22Rv1 (cell line): Measurements from ENCODE around the gene HOXB7.

ENCODE experiments used
- H3K27ac ChIP-seq: fragments of 450-650 bp; 2 replicates; pipeline ENCODE4 v1.5.1; 2017
- ZFX ChIP-seq: fragments of 450-650 bp; IDR thresholded peaks from 2 replicates; pipeline ENCODE4 v1.6.1; 2017; ENCODE audit warnings: antibody characterized with exemption, borderline replicate concordance
- TF ChIP-seq, protein P1 (sequence below): fragments of 450-650 bp; IDR thresholded peaks from 2 replicates; pipeline ENCODE4 v1.5.1; 2017; ENCODE audit warnings: mild to moderate bottlenecking

The HOXB7 gene

DNA sequence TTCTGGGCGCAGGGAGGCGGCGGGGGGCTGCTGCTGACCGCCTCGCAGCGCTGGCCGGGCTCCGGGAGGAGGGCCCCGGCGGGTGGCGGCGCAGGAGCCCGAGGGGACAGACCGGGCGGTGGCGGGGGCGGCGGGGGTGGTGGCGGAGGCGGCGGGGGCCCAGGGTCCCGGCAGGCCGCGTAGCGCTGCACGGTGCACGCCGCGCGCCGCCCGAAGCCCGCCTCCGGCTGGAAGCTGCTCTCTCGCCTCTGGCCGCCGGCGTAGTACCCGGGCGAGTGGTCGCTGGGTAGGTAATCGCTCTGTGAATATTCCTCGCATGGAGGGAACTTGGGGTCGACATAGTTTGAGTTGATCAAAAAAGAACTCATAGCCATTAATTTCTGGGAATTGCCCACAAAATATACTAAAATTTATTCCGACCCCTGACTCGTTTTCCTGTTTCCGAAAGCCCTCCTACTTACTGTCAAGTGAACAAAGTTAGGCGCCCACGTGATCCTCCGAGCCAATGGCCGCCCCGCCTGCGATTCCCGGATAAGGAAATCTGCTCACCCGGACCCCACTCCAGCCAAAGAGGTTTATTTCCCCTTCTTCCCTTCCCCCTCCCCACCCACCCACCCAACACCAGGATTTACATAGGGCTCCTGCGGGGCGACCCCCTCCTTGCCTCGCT, 32.7 kb downstream of the HOXB7 start, which contains the start of gene HOXB4:
HOXB4 (minus strand) TSS at position 405 of the 670 bp plus-strand sequence; CDS start at position 374, 31 bp downstream.
- H3K27ac ChIP-seq = peak within 1 kb of the TSS; percentile 37; the same call in 1 of the 2 replicates
- no peak for TF ChIP-seq ZFX
- TF ChIP-seq, protein P1, sequence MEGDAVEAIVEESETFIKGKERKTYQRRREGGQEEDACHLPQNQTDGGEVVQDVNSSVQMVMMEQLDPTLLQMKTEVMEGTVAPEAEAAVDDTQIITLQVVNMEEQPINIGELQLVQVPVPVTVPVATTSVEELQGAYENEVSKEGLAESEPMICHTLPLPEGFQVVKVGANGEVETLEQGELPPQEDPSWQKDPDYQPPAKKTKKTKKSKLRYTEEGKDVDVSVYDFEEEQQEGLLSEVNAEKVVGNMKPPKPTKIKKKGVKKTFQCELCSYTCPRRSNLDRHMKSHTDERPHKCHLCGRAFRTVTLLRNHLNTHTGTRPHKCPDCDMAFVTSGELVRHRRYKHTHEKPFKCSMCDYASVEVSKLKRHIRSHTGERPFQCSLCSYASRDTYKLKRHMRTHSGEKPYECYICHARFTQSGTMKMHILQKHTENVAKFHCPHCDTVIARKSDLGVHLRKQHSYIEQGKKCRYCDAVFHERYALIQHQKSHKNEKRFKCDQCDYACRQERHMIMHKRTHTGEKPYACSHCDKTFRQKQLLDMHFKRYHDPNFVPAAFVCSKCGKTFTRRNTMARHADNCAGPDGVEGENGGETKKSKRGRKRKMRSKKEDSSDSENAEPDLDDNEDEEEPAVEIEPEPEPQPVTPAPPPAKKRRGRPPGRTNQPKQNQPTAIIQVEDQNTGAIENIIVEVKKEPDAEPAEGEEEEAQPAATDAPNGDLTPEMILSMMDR = no peak

DNA sequence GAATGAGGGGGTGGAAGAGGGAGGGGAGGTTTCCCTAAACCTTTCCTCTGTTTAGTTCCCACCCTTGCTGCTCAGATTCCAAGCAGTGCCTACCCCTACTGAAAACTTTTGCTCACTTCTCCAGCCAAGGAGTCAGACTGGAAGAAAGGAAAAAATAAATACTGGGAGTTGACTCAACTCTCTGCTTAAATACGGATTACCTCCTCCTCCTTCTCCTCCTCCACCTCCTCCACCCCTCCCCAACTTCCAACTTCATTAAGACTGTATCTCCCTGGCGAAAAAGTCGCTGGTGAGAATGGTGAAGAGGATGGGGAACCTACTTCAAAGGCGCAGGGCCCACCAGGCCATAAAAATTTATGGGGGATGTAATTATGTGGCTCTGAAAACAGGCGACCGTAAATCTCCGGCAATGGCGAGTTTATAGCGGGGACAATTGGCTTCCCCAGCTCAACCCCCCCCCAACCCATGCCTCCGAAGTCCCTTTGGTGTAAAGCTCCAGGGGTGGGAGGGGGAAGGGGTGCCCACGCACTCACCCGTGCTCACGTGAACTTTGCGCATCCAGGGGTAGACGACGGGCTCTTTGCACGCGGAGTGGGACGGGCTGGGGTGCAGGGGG, 33.4 kb downstream of the HOXB7 start:
- TF ChIP-seq, protein P1 = no peak
- TF ChIP-seq ZFX = no peak
- peak overlapping the region; percentile 37; the same call in 1 of the 2 replicates for H3K27ac ChIP-seq

DNA sequence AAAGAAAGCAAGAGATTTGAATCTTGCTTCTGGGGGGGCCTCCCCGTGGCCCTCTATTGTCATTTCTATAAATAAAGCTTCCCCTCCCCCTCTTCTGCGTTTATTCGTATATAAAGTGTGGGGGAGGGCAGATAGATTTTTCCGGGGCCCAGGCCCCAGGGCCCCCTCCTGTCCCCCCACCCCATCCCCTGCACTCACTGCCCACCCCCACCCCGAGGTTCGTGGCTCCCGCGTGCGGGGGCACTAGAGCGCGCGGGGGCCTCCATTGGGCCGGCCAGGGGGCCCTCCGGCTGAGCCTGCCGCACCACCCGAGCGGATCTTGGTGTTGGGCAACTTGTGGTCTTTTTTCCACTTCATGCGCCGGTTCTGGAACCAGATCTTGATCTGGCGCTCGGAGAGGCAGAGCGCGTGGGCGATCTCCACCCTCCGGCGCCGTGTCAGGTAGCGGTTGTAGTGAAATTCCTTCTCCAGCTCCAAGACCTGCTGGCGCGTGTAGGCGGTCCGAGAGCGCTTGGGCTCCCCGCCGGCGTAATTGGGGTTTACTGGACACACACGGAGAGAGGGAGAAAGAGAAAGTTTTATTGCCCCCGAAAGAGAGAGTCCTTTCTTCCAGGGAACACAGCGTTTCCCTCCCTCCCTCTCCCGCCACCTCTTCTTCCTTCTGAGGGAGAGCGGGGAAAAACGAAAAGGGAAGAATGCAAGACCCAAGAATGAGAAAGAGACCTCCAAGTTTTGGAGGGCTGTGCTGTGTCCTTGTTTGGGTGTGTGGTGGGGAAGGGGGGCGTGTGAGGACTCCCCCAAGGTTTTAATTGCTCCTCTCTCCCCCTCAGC, 34.1 kb downstream of the HOXB7 start:
- no peak overlapping the region for H3K27ac ChIP-seq
- TF ChIP-seq ZFX = no peak
- TF ChIP-seq, protein P1 = no peak

DNA sequence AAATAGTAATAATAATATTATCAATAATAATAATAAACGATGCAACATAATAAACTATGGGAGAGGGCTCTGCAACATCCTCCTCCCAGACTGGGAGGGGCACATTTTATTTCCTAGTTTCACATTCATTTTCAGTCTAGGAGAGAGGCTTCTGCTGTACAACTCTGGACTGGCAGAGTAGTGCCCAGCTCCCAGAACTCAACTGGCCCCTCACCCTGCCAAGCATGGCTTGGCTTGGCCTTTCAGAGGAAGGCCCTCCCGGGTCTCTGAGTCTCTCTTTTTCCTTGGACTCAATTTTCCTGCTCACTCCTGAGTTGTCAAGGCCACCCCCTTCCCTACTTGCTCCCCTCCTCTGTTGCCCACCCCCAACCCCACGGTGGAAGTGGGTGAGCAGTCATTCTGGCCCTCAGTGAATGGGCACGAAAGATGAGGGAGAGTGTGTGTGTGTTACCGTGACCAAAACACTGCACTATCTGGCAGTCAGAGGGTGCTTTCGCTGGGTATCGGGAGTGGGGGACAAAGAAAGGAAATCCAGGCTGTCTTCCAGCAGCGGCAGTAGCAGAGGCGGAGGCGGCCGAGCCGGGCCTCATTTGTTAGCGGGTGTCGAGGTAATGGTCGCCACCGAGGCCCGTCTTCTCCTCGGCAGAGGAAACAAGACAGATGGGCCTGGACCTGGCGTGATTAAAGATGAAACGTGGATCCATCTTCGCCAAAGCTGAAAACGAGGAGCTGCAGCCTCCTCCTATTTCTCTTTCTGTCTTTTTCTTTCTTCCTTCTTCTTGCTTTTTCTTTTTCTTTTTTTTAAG, 34.9 kb downstream of the HOXB7 start:
- TF ChIP-seq ZFX = no peak
- TF ChIP-seq, protein P1 = no peak
- H3K27ac ChIP-seq = no peak overlapping the region

DNA sequence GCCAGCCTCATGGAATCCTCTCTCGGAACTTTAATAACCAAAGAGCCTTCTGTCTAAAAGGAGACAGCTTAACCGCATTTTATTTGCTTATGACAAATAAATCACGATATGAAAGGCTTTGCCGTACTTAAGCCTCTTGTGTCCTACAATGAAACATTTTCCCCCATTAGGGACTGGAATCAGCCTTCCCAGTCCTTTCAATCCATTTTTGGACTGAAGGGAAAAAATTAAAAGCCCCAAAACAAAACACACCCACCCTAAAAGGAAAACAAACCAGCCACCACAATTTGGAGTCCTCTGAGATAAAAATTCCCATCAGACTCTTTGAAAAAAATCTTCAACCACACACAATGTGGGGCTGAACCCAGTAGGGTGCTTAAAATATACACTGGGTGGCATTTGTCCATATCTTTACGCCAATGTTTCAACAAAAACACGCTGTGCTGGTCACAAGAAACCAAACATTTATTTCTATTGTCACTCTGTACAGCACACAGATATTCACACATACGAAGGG, 35.7 kb downstream of the HOXB7 start:
- no peak overlapping the region for H3K27ac ChIP-seq
- TF ChIP-seq, protein P1 = no peak
- TF ChIP-seq ZFX = no peak

DNA sequence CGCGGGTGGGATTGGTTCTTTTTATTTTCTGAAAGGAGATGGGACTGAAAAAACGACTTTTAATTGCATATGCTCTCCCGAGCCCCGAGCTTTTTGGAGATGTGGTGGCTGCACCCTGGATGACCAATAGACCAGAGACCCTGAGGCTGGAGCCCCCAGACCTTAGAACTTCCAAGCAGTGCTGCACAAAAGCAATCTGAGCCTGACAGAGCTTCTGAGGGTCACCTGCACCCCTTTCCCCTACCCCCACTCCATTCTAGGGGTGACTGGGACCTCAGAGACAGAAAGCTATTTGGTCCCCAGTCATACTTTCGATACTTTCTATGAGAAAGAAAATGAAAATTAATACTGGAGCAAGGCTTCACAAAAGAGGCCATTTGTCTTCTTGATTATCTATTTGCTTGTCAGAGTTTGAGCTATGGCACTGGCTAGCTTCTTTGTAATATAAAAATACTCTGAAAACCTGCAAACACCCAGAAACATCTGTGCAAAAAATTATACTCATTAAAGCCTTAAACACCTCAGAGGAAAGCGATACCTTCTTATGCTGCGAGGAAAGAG, 36.2 kb downstream of the HOXB7 start:
- TF ChIP-seq, protein P1 = no peak
- TF ChIP-seq ZFX = no peak
- no peak overlapping the region for H3K27ac ChIP-seq
